Loucy (cell line): ENCODE measurements around the gene OR52E6.

Experiments
- H2AFZ ChIP-seq: fragments of 200-600 bp; sonication (generic); 2 replicates; pipeline ENCODE4 v1.6.0; 2016; ENCODE audit warnings: antibody characterized with exemption, mild to moderate bottlenecking, low read length, moderate library complexity
- H3F3A ChIP-seq: fragments of 200-600 bp; 2 replicates; pipeline ENCODE4 v1.6.0; 2016; ENCODE audit warnings: antibody characterized with exemption, low read depth, mild to moderate bottlenecking
- H3K27me3 ChIP-seq: fragments of 200-600 bp; sonication (generic); 2 replicates; pipeline ENCODE4 v1.6.1; 2014; ENCODE audit warnings: low read length, mild to moderate bottlenecking; ENCODE audit not compliant: insufficient read depth, poor library complexity, severe bottlenecking
- H3K36me3 ChIP-seq: fragments of 200-600 bp; sonication (generic); 2 replicates; pipeline ENCODE4 v1.6.1; 2016; ENCODE audit warnings: low read length; ENCODE audit not compliant: insufficient read depth
- H3K4me1 ChIP-seq: fragments of 200-600 bp; sonication (generic); 2 replicates; pipeline ENCODE4 v1.5.1; 2014; ENCODE audit warnings: low read length, mild to moderate bottlenecking; ENCODE audit not compliant: insufficient read depth, poor library complexity, severe bottlenecking
- H3K4me2 ChIP-seq: fragments of 200-600 bp; sonication (generic); 2 replicates; pipeline ENCODE4 v1.6.0; 2014; ENCODE audit warnings: antibody characterized with exemption, low read length, low read depth, mild to moderate bottlenecking; ENCODE audit not compliant: poor library complexity, severe bottlenecking
- H3K4me3 ChIP-seq: fragments of 200-600 bp; sonication (generic); 2 replicates; pipeline ENCODE4 v1.5.1; 2014; ENCODE audit warnings: low read length, mild to moderate bottlenecking, mixed read lengths; ENCODE audit not compliant: poor library complexity, severe bottlenecking
- H3K79me2 ChIP-seq: fragments of 200-600 bp; sonication (generic); 2 replicates; pipeline ENCODE4 v1.6.1; 2014; ENCODE audit warnings: low read length; ENCODE audit not compliant: insufficient read depth
- H3K9ac ChIP-seq: fragments of 200-600 bp; sonication (generic); 2 replicates; pipeline ENCODE4 v1.6.0; 2014; ENCODE audit warnings: mild to moderate bottlenecking, low read depth, low read length, moderate library complexity; ENCODE audit not compliant: poor library complexity, severe bottlenecking
- H3K9me2 ChIP-seq: fragments of 200-600 bp; sonication (generic); replicated peaks from 2 replicates; pipeline ENCODE4 v1.6.1; 2016; ENCODE audit warnings: low read depth, low read length, mixed read lengths
- H3K9me3 ChIP-seq: fragments of 200-600 bp; sonication (generic); 2 replicates; pipeline ENCODE4 v1.6.1; 2014; ENCODE audit warnings: mild to moderate bottlenecking, antibody characterized with exemption, low read length, low read depth; ENCODE audit not compliant: insufficient read depth
- H4K20me1 ChIP-seq: fragments of 200-600 bp; sonication (generic); 2 replicates; pipeline ENCODE4 v1.6.0; 2014; ENCODE audit warnings: antibody characterized with exemption, low read length, mild to moderate bottlenecking; ENCODE audit not compliant: insufficient read depth, poor library complexity, severe bottlenecking
- CTCF ChIP-seq: fragments of 200-600 bp; sonication (generic); conservative IDR thresholded peaks from 2 replicates; pipeline ENCODE4 v1.5.1; 2014; ENCODE audit warnings: mild to moderate bottlenecking, antibody characterized with exemption, low read length
- EZH2phosphoT487 ChIP-seq: fragments of 200-600 bp; IDR thresholded peaks from 2 replicates; pipeline ENCODE4 v1.6.1; 2018; ENCODE audit warnings: antibody characterized with exemption, mild to moderate bottlenecking, moderate library complexity, borderline replicate concordance

Gene OR52E6

GRCh38 chr11:5818245-5818886, 23.3 kb downstream of the OR52E6 start:
- Histone ChIP-seq H3K4me2 (peak overlapping the region; percentile 68), H2AFZ (peak overlapping the region; percentile 86), H3K4me3 (peak overlapping the region; percentile 51)

GRCh38 chr11:5815534-5815933, 26.2 kb downstream of the OR52E6 start:
- H3K4me3 ChIP-seq: no peak overlapping the region
- no peaks in the 10 kb centered on the region for H3K27me3 ChIP-seq
- no peaks in the 10 kb centered on the region for H3K36me3 ChIP-seq
- H3K4me2 ChIP-seq: no peak overlapping the region
- H3K4me1 ChIP-seq: no peaks in the 10 kb centered on the region
- no peaks in the 10 kb centered on the region for H3F3A ChIP-seq
- no peaks in the 10 kb centered on the region for H3K79me2 ChIP-seq
- H3K9me3 ChIP-seq: no peaks in the 10 kb centered on the region
- no peak overlapping the region for H3K9ac ChIP-seq
- no peak for TF ChIP-seq CTCF
- no peak for TF ChIP-seq EZH2phosphoT487
- no peak overlapping the region for H2AFZ ChIP-seq
- no peaks in the 10 kb centered on the region for H3K9me2 ChIP-seq
- no peaks in the 10 kb centered on the region for H4K20me1 ChIP-seq

More at GRCh38 chr11:5818245-5818886, 23.3 kb downstream of the OR52E6 start:
- Histone ChIP-seq H3K4me1 (no peaks in the 10 kb centered on the region), H3F3A (no peaks in the 10 kb centered on the region), H3K27me3 (no peaks in the 10 kb centered on the region), H4K20me1 (no peaks in the 10 kb centered on the region), H3K79me2 (no peaks in the 10 kb centered on the region), H3K9me2 (no peaks in the 10 kb centered on the region), H3K9me3 (no peaks in the 10 kb centered on the region), H3K9ac (peak overlapping the region; percentile 4), H3K36me3 (no peaks in the 10 kb centered on the region)
- TF ChIP-seq EZH2phosphoT487: no peak
- no peak for TF ChIP-seq CTCF

GRCh38 chr11:5809905-5810795, 31.5 kb downstream of the OR52E6 start:
- Histone ChIP-seq H3K27me3 (no peaks in the 10 kb centered on the region), H3K4me1 (peaks cover 8% of the 10 kb centered on the region), H3K36me3 (no peaks in the 10 kb centered on the region), H3K9me2 (no peaks in the 10 kb centered on the region), H3K4me2 (peak overlapping the region; percentile 97), H2AFZ (peak overlapping the region; percentile 100), H4K20me1 (no peaks in the 10 kb centered on the region), H3K4me3 (peak overlapping the region; percentile 92), H3K9ac (no peak overlapping the region), H3K79me2 (no peaks in the 10 kb centered on the region), H3K9me3 (no peaks in the 10 kb centered on the region), H3F3A (no peaks in the 10 kb centered on the region)
- TF ChIP-seq EZH2phosphoT487 (no peak), CTCF (no peak)
